HEK293 (cell line): ENCODE results near the gene BAG5.

Source experiments
- CTCF ChIA-PET: fragments of 350-600 bp; formaldehyde crosslinking; extraction: SDS; loops from one replicate; lab custom pipeline; 2021; ENCODE audit warnings: antibody characterized with exemption; lab: Yijun Ruan, JAX
- POLR2A ChIA-PET: fragments of 300-600 bp; formaldehyde crosslinking; extraction: SDS; loops from one replicate; lab custom pipeline; 2020; ENCODE audit warnings: antibody characterized with exemption, inconsistent platforms; lab: Yijun Ruan, JAX
- H3K27ac ChIP-seq: fragments of 200-500 bp; sonication (Bioruptor generic); 2 replicates; pipeline ENCODE4 v1.5.1; 2014; ENCODE audit warnings: low read depth, low read length, control low read depth, inconsistent platforms; ENCODE audit errors: extremely low read depth
- H3K36me3 ChIP-seq, 2 experiments: fragments of 200-500 bp in 1 of 2; sonication (Bioruptor generic) in 1 of 2; 1 replicate in 1 of 2; 2 replicates in 1 of 2; pipeline ENCODE4 v1.5.1; 2014 to 2017; ENCODE audit warnings: inconsistent platforms in 2 of 2, low read length in 2 of 2; ENCODE audit not compliant: control insufficient read depth in 2 of 2, insufficient read depth in 1 of 2
- H3K4me1 ChIP-seq: fragments of 200-500 bp; sonication (Bioruptor generic); 2 replicates; pipeline ENCODE4 v1.5.1; 2014; ENCODE audit warnings: mild to moderate bottlenecking, low read length, inconsistent platforms; ENCODE audit not compliant: control insufficient read depth, insufficient read depth
- H3K4me3 ChIP-seq: 2 replicates; pipeline ENCODE4 v1.5.1; 2011; ENCODE audit warnings: low read depth, mild to moderate bottlenecking, control low read depth, low read length, moderate library complexity
- H3K9me3 ChIP-seq: fragments of 200-500 bp; sonication (Bioruptor generic); 2 replicates; pipeline ENCODE4 v1.5.1; 2014; ENCODE audit warnings: low read depth, low read length, inconsistent platforms; ENCODE audit not compliant: control insufficient read depth, insufficient read depth
- BCL11B ChIP-seq: fragments of 450-650 bp; formaldehyde crosslinking; IDR thresholded peaks from 2 replicates; pipeline ENCODE4 v1.5.1; 2016; ENCODE audit warnings: low read depth, missing biosample characterization, missing genetic modification characterization
- GLIS1 ChIP-seq: fragments of 450-650 bp; formaldehyde crosslinking; IDR thresholded peaks from 2 replicates; pipeline ENCODE4 v1.5.1; 2016; ENCODE audit warnings: missing biosample characterization, missing genetic modification characterization
- OVOL3 ChIP-seq: fragments of 450-650 bp; formaldehyde crosslinking; IDR thresholded peaks from 2 replicates; pipeline ENCODE4 v1.5.1; 2016; ENCODE audit warnings: missing biosample characterization, missing genetic modification characterization
- PRDM1 ChIP-seq: fragments of 450-650 bp; formaldehyde crosslinking; IDR thresholded peaks from 2 replicates; pipeline ENCODE4; 2016; ENCODE audit warnings: missing biosample characterization, missing genetic modification characterization
- SP7 ChIP-seq: fragments of 450-650 bp; formaldehyde crosslinking; IDR thresholded peaks from 2 replicates; pipeline ENCODE4 v1.5.1; 2016; ENCODE audit warnings: missing biosample characterization, missing genetic modification characterization
- ZBTB10 ChIP-seq: fragments of 450-650 bp; formaldehyde crosslinking; IDR thresholded peaks from 2 replicates; pipeline ENCODE4 v1.5.1; 2016; ENCODE audit warnings: missing biosample characterization, missing genetic modification characterization
- ZIC2 ChIP-seq: fragments of 450-650 bp; formaldehyde crosslinking; IDR thresholded peaks from 2 replicates; pipeline ENCODE4 v1.5.1; 2016; ENCODE audit warnings: missing biosample characterization, missing genetic modification characterization
- ZNF157 ChIP-seq: fragments of 450-650 bp; formaldehyde crosslinking; IDR thresholded peaks from 2 replicates; pipeline ENCODE4 v1.5.1; 2016; ENCODE audit warnings: missing biosample characterization, missing genetic modification characterization
- ZNF169 ChIP-seq: fragments of 450-650 bp; formaldehyde crosslinking; IDR thresholded peaks from 2 replicates; pipeline ENCODE4 v1.5.1; 2016; ENCODE audit warnings: missing biosample characterization, missing genetic modification characterization
- ZNF221 ChIP-seq: fragments of 450-650 bp; formaldehyde crosslinking; IDR thresholded peaks from 2 replicates; pipeline ENCODE4 v1.5.1; 2017; ENCODE audit warnings: missing biosample characterization, missing genetic modification characterization, borderline replicate concordance
- ZNF350 ChIP-seq: fragments of 450-650 bp; formaldehyde crosslinking; IDR thresholded peaks from 2 replicates; pipeline ENCODE4 v1.5.0; 2017; ENCODE audit warnings: missing biosample characterization, mild to moderate bottlenecking, missing genetic modification characterization
- ZNF544 ChIP-seq: fragments of 450-650 bp; formaldehyde crosslinking; IDR thresholded peaks from 2 replicates; pipeline ENCODE4 v1.5.0; 2017; ENCODE audit warnings: missing biosample characterization, missing genetic modification characterization
- ZNF560 ChIP-seq: fragments of 450-650 bp; formaldehyde crosslinking; IDR thresholded peaks from 2 replicates; pipeline ENCODE4 v1.5.1; 2017; ENCODE audit warnings: missing biosample characterization, missing genetic modification characterization, borderline replicate concordance
- ZNF580 ChIP-seq: fragments of 450-650 bp; formaldehyde crosslinking; IDR thresholded peaks from 2 replicates; pipeline ENCODE4 v1.5.1; 2016; ENCODE audit warnings: missing biosample characterization, missing genetic modification characterization
- ZNF626 ChIP-seq: fragments of 450-650 bp; sonication (Bioruptor Pico); formaldehyde crosslinking; IDR thresholded peaks from 2 replicates; pipeline ENCODE4 v1.5.1; 2018; ENCODE audit warnings: missing biosample characterization, missing genetic modification characterization, inconsistent platforms
- ZNF768 ChIP-seq: fragments of 450-650 bp; formaldehyde crosslinking; IDR thresholded peaks from 2 replicates; pipeline ENCODE4 v1.5.1; 2018; ENCODE audit warnings: missing biosample characterization, mild to moderate bottlenecking, missing genetic modification characterization
- ZNF792 ChIP-seq: fragments of 450-650 bp; formaldehyde crosslinking; IDR thresholded peaks from 2 replicates; pipeline ENCODE4 v1.5.1; 2016; ENCODE audit warnings: missing biosample characterization, missing genetic modification characterization
- TF ChIP-seq, protein P1 (sequence below): fragments of 450-650 bp; formaldehyde crosslinking; IDR thresholded peaks from 2 replicates; pipeline ENCODE4 v1.5.1; 2016; ENCODE audit warnings: missing biosample characterization, missing genetic modification characterization, borderline replicate concordance

The BAG5 gene

GRCh38 chr14:103547941-103548462 lies 14.5 kb downstream of the BAG5 start:
- CTCF ChIA-PET: interaction anchor here (1.6 to 6.0 kb wide), 4 partner anchors 10 to 30 kb away, joined by 4 to 48 read pairs (median 16); partner anchors contain the start of gene BAG5
- no peaks in the 10 kb centered on the region; the same call in 1 of the 2 replicates for H3K4me1 ChIP-seq
- POLR2A ChIA-PET: no interaction called here
- no peak overlapping the region for H3K27ac ChIP-seq
- H3K4me3 ChIP-seq: no peak overlapping the region
- no peaks in the 10 kb centered on the region for H3K36me3 ChIP-seq
- TF ChIP-seq PRDM1 (tag by site-specific recombination) (no peak), ZNF544 (no peak), ZNF580 (tag by site-specific recombination) (no peak), ZNF626 (tag by site-specific recombination) (no peak), ZNF768 (tag by site-specific recombination) (no peak), OVOL3 (tag by site-specific recombination) (no peak), BCL11B (tag by site-specific recombination) (no peak), ZNF221 (tag by site-specific recombination) (no peak), ZNF169 (tag by site-specific recombination) (no peak), SP7 (no peak), ZNF350 (no peak)
- TF ChIP-seq, protein P1, sequence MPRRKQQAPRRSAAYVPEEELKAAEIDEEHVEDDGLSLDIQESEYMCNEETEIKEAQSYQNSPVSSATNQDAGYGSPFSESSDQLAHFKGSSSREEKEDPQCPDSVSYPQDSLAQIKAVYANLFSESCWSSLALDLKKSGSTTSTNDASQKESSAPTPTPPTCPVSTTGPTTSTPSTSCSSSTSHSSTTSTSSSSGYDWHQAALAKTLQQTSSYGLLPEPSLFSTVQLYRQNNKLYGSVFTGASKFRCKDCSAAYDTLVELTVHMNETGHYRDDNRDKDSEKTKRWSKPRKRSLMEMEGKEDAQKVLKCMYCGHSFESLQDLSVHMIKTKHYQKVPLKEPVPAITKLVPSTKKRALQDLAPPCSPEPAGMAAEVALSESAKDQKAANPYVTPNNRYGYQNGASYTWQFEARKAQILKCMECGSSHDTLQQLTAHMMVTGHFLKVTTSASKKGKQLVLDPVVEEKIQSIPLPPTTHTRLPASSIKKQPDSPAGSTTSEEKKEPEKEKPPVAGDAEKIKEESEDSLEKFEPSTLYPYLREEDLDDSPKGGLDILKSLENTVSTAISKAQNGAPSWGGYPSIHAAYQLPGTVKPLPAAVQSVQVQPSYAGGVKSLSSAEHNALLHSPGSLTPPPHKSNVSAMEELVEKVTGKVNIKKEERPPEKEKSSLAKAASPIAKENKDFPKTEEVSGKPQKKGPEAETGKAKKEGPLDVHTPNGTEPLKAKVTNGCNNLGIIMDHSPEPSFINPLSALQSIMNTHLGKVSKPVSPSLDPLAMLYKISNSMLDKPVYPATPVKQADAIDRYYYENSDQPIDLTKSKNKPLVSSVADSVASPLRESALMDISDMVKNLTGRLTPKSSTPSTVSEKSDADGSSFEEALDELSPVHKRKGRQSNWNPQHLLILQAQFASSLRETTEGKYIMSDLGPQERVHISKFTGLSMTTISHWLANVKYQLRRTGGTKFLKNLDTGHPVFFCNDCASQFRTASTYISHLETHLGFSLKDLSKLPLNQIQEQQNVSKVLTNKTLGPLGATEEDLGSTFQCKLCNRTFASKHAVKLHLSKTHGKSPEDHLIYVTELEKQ (tag by site-specific recombination): no peak
- no peaks in the 10 kb centered on the region for H3K9me3 ChIP-seq

DNA sequence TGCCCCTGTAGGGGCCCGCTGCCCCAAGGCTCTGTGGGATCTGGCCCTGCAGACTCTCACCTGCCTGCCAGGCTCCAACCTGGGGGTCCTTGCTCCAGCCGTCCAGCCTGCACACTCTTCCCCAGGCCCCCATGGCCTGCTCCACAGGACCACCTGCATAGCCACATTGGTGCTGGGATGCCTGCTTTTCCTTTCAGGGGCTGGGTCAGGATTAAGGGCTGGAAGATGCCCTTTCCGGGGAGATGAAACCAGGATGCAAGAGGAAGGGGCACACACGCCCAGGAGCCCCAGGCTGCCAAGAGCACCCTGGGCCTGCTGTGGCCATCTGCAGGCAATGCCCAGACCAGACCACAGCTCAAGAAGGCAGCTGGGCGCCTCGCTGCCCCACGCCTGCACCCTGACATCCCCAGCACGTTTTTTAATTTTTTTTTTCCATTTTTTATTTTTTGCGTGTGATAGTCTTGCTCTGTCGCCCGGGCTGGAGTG lies 15.0 kb downstream of the BAG5 start:
- no peak overlapping the region for H3K4me3 ChIP-seq

DNA sequence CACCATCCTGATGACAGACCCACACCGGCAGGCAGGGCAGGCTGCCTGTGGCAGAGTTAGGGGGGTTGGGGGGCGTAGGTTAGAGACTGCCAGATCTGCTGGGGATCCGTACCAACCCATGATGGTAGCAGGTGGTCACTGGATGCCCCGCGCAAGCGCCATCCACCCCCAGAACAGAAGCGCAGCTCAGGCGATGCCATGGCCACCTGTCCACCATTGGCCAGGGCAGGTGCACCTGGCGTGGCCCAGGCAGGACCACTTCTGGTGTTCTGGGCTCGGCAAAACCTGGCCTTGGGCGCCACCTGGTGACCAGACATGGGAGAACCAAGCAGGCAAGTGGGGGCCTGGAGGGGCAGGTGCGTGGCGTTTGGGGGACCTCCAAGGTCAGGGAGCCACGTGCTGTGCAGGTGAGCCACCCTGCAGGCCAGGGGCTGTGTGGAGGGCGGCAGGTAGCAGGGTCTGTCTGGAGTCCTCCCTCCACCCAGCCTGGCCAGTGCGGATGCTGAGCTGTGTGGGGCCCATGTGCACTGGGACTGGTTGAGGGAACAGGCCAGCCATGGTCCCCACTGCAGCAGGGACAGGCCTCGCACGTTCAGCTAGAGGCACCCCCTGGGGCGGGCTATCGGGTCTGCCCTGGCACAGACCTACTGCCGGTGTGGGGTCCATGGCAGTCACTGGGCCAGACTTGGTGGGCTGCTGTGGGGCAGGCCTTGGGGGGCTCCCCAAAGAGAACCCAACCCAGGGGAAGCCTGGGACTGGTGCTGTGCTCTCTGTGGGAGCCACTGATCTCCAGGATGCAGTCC lies 15.6 kb downstream of the BAG5 start:
- no peaks in the 10 kb centered on the region for H3K36me3 ChIP-seq
- H3K4me1 ChIP-seq: no peaks in the 10 kb centered on the region; the same call in 1 of the 2 replicates
- no peak overlapping the region for H3K27ac ChIP-seq
- ChIA-PET CTCF (interaction anchor here (0.5 to 6.0 kb wide), 16 partner anchors 11 to 1626 kb away, joined by 3 to 48 read pairs (median 3); partner anchors contain the start of gene BAG5), POLR2A (interaction anchor here (0.6 to 2.4 kb wide), 2 partner anchors 25 to 28 kb away, joined by 5 to 12 read pairs; partner anchors contain the start of gene CKB)
- no peak overlapping the region for H3K4me3 ChIP-seq
- no peaks in the 10 kb centered on the region for H3K9me3 ChIP-seq
- TF ChIP-seq ZBTB10 (peak; percentile 91), ZNF792 (tag by site-specific recombination) (no peak), ZNF157 (tag by site-specific recombination) (no peak)

More for the DNA sequence above, 15.0 kb downstream of the BAG5 start:
- Histone ChIP-seq H3K36me3 (no peaks in the 10 kb centered on the region), H3K9me3 (no peaks in the 10 kb centered on the region), H3K27ac (no peak overlapping the region), H3K4me1 (no peaks in the 10 kb centered on the region; the same call in 1 of the 2 replicates)
- TF ChIP-seq ZIC2 (tag by site-specific recombination): peak; percentile 67
- TF ChIP-seq GLIS1: peak; percentile 66
- TF ChIP-seq ZNF560 (tag by site-specific recombination): no peak
- ChIA-PET CTCF (interaction anchor here (0.5 to 6.0 kb wide), 13 partner anchors 11 to 443 kb away, joined by 3 to 48 read pairs (median 4); partner anchors contain the start of gene BAG5), POLR2A (interaction anchor here (0.6 to 2.4 kb wide), 2 partner anchors 26 to 29 kb away, joined by 5 to 12 read pairs; partner anchors contain the start of gene CKB)
